HG02798 (cell line): Measurements from ENCODE around the gene ASPSCR1.

Experiments used
- ATAC-seq: cut with Tn5 transposase; IDR thresholded peaks from one replicate; pipeline ENCODE4 v1.9.1; 2021; ENCODE audit warnings: mild to moderate bottlenecking; ENCODE audit not compliant: unreplicated experiment, poor library complexity

ASPSCR1 gene

GRCh38 chr17:82010575-82011525 is 33.4 kb downstream of the ASPSCR1 start:
- no peak for ATAC-seq

- ATAC-seq: no peak
These were observed 34.3 kb downstream of the ASPSCR1 start for GRCh38 chr17:82011617-82012187.

GRCh38 chr17:82012261-82012639 is 34.8 kb downstream of the ASPSCR1 start:
- no peak for ATAC-seq

GRCh38 chr17:82012640-82013295 is 35.3 kb downstream of the ASPSCR1 start:
- ATAC-seq: no peak

DNA sequence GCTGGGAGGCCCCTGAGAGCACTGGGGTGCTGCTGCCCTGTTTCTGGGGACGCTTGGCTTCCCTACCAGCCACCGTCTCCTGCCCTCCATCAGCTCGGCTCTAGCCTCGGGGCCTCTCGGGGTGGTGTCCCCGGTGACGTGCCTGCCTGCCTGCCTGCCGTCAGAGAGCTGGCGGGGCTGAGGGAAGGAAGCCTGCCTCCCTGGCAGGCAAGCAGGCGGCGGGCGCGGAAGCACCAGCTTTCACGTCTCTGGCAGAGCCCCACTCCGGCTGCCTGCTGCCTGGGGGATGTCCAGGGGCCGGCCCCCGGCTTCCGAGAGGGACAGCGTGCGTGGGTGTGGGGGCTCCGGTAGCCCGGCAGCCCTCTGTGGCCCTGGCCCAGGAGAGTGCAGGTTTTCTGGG is 35.9 kb downstream of the ASPSCR1 start:
- no peak for ATAC-seq

GRCh38 chr17:82013772-82014321 is 36.4 kb downstream of the ASPSCR1 start:
- no peak for ATAC-seq

DNA sequence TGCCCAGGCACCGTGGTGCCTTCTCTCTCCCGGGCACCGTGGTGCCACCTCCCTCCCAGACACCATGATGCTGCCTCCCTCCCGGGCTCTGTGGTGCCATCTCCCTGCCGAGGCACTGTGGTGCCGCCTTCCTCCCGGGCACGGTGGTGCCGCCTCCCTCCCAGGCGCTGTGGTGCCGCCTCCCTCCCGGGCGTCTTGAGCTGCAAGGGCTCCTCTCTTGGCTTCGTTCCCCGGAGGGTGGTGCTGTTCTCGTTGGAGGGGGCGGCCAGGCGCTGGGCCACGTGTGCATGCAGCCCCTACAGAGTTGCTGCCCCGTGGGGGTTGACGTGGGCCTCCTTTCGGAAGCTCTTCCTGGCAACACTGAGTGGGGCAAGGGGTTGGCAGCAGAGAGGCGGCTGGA is 37.0 kb downstream of the ASPSCR1 start:
- no peak for ATAC-seq

DNA sequence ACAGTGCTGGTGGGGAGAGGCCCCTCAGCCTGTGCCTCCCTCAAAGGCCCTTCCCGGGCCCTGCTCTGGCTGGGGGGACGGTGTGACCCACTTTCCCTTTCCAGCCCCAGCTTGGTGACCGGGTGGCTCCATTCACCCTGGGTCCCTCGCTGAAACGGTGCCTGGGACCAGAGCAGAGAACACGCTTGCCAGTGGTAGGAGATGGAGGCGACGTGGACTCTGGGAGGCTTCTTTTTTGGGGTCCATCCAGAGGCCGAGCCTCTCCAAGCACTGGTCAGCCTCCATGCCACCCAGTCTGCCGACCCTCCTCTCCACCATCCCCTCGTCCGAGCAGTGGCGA is 37.5 kb downstream of the ASPSCR1 start:
- ATAC-seq: no peak

- ATAC-seq: no peak
These were observed 38.0 kb downstream of the ASPSCR1 start for GRCh38 chr17:82015311-82015971.

GRCh38 chr17:82016061-82016874 is 38.8 kb downstream of the ASPSCR1 start:
- ATAC-seq: no peak

GRCh38 chr17:82016875-82017459 is 39.5 kb downstream of the ASPSCR1 start:
- ATAC-seq: no peak

GRCh38 chr17:82017612-82018151 is 40.3 kb downstream of the ASPSCR1 start:
- ATAC-seq: no peak

- ATAC-seq: no peak
These were observed 40.9 kb downstream of the ASPSCR1 start for GRCh38 chr17:82018152-82018988.

GRCh38 chr17:82018989-82019689 is 41.7 kb downstream of the ASPSCR1 start:
- ATAC-seq: no peak

- no peak for ATAC-seq
These were observed 42.5 kb downstream of the ASPSCR1 start for GRCh38 chr17:82019690-82020571.

DNA sequence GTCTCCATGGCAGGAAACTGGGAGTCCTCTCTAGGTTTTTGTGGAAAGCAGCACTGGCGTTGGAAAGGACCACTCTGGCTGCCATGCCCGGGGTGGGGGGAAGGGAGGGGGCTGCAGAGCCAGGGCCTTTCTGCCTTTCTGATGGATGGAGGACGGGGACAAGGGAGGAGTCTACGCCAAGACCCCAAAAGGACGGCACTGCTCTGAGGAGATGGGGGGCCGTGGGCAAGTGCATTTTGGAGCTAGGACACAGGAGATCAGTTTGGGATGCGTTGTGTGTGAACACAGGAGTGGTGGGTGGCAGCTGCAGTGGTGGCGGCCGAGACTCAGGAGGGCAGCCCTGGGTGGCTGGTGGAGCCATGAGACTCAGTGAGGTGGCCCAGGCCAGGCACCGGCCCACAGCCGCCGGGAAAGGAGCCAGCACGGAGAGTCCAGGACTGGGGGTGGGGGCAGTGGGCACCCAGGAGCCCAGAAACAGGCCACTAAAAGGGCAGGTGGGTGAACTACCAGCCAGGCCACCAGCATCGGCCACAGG is 43.2 kb downstream of the ASPSCR1 start:
- ATAC-seq: no peak
